HG02840 (cell line): ENCODE data around the gene ZNF688.
"Not testable (repeated sequence)": the region's sequence is repeated elsewhere in the genome, so short reads cannot be mapped to it uniquely, and the experiment has no call there.

ENCODE experiments used
- ATAC-seq: cut with Tn5 transposase; IDR thresholded peaks from one replicate; pipeline ENCODE4 v1.9.1; 2021; ENCODE audit warnings: mild to moderate bottlenecking, moderate library complexity, moderate number of reproducible peaks; ENCODE audit not compliant: unreplicated experiment, low FRiP score

ZNF688 gene

GRCh38 chr16:30535106-30535776 is 36.3 kb downstream of the ZNF688 start:
- peak; percentile 5 for ATAC-seq

- ATAC-seq: peak; percentile 60
These were observed 37.0 kb downstream of the ZNF688 start, which contains the start of gene ZNF747 for GRCh38 chr16:30534368-30535105. Gene ZNF747, minus strand, starts transcription at chr16:30534858. Its CDS starts 179 bp downstream, at chr16:30534679.

- peak; percentile 18 for ATAC-seq
These were observed 37.7 kb downstream of the ZNF688 start for GRCh38 chr16:30533748-30534367.

- ATAC-seq: no peak
These were observed 38.4 kb downstream of the ZNF688 start for GRCh38 chr16:30533146-30533522.

GRCh38 chr16:30532285-30533145 is 39.0 kb downstream of the ZNF688 start:
- no peak for ATAC-seq

- ATAC-seq: no peak
These were observed 41.1 kb downstream of the ZNF688 start for GRCh38 chr16:30530163-30531037.

- no peak for ATAC-seq
These were observed 42.6 kb downstream of the ZNF688 start for GRCh38 chr16:30528799-30529457.

GRCh38 chr16:30527635-30528178 is 43.8 kb downstream of the ZNF688 start:
- no peak for ATAC-seq

GRCh38 chr16:30526823-30527634 is 44.5 kb downstream of the ZNF688 start:
- peak; percentile 75 for ATAC-seq

- ATAC-seq: peak; percentile 32
These were observed 45.2 kb downstream of the ZNF688 start, which contains the start of gene ZNF768 for GRCh38 chr16:30526137-30526822. Gene ZNF768, minus strand, starts transcription at chr16:30526566. Its CDS starts 153 bp downstream, at chr16:30526413.

GRCh38 chr16:30525844-30526136 is 45.7 kb downstream of the ZNF688 start:
- no peak for ATAC-seq

GRCh38 chr16:30524575-30525568 is 46.6 kb downstream of the ZNF688 start:
- ATAC-seq: no peak

GRCh38 chr16:30523768-30524574 is 47.5 kb downstream of the ZNF688 start:
- no peak for ATAC-seq

- not testable (repeated sequence) for ATAC-seq
These were observed 48.6 kb downstream of the ZNF688 start for GRCh38 chr16:30522702-30523463.
